GM12874 (cell line): ENCODE data around the gene ARSJ.

Source experiments
- TF ChIP-seq, protein P1 (sequence below): IDR thresholded peaks from 2 replicates; pipeline ENCODE4 v1.5.1; 2011; ENCODE audit warnings: low read depth, mild to moderate bottlenecking, control low read depth, low read length, moderate library complexity; ENCODE audit not compliant: insufficient read depth

ARSJ gene

GRCh38 chr4:113884655-113885054 lies 94.8 kb downstream of the ARSJ start:
- TF ChIP-seq, protein P1, sequence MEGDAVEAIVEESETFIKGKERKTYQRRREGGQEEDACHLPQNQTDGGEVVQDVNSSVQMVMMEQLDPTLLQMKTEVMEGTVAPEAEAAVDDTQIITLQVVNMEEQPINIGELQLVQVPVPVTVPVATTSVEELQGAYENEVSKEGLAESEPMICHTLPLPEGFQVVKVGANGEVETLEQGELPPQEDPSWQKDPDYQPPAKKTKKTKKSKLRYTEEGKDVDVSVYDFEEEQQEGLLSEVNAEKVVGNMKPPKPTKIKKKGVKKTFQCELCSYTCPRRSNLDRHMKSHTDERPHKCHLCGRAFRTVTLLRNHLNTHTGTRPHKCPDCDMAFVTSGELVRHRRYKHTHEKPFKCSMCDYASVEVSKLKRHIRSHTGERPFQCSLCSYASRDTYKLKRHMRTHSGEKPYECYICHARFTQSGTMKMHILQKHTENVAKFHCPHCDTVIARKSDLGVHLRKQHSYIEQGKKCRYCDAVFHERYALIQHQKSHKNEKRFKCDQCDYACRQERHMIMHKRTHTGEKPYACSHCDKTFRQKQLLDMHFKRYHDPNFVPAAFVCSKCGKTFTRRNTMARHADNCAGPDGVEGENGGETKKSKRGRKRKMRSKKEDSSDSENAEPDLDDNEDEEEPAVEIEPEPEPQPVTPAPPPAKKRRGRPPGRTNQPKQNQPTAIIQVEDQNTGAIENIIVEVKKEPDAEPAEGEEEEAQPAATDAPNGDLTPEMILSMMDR: no peak

DNA sequence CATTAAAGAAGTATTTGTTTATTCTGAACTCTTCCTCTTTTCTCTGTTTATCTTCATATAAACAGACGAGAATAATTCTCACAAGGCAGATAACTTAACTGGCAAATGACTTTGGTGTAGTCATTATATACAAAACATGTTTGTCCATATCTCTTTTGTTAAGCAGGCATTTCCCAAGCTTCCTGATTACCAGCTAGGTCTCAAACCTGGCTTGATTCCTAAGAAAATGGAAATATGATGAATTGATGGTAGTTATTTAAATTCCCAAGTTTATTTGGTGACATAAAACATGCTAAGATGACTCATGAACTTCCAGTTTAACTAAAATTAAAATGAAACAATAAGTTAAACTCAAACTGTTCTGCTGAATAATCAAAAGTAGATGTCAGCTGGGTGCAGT lies 96.8 kb downstream of the ARSJ start:
- TF ChIP-seq, protein P1: no peak

GRCh38 chr4:113881256-113881655 lies 98.2 kb downstream of the ARSJ start:
- TF ChIP-seq, protein P1: no peak

- TF ChIP-seq, protein P1: no peak
Observed at GRCh38 chr4:113880240-113881028, 99.0 kb downstream of the ARSJ start.

GRCh38 chr4:113878668-113879067 lies 100.8 kb downstream of the ARSJ start:
- TF ChIP-seq, protein P1: no peak

GRCh38 chr4:113874480-113874879 lies 105.0 kb downstream of the ARSJ start:
- TF ChIP-seq, protein P1: no peak

- TF ChIP-seq, protein P1: no peak
Observed at GRCh38 chr4:113873508-113873907, 105.9 kb downstream of the ARSJ start.
